ENCODE measurements around the gene NAA30. TPM values are rescaled to one million over a fixed set of nuclear protein-coding genes. Genes with fewer than 3 reads are reported as not detected.

The NAA30 gene
- total and polyA plus RNA-seq, 2 experiments from 2014 or later: 14.3 to 23.9 TPM

DNA sequence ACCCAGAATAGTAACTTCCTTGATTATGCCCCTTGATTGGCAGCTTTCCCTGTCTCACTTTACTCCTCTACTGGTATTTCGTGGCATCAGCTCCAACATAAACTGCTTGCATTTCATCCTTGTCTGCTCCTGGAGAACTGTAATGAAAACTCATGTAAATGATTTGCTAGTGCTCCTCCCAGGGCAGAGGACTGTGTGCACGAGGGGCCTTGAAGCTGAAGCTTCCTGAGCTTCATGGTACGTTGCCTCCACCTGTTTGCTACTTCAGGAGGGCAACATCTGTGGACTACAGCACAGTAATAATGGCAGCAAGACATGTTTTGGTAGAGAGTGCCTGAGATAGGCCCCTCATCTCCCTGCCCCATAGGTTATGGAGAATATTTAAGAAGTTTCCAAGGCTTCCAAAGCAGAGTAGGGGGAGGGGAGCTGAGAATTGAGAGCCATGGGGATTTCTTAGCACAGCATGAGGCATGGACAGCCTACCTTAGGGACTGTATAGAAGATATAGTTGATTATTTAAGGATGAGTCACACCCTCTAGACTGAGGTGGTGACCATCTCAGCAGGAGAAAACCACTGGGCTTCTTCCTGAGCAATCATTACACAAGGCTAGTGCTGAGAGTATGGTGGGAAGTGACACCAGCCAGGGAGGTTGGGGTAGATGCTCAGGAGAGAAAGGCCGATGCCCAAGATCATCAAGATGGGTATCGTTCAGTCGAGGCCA, 73.8 kb downstream of the NAA30 start:
- in situ Hi-C loops (cut with MboI): no loop called here
- Histone ChIP-seq H3K9me3 (ENCODE audit: low read depth) (no peaks in the 10 kb centered on the region), H3K4me2 (ENCODE audit: unreplicated experiment) (no peak overlapping the region), H3K27ac (no peak overlapping the region), H4K20me1 (ENCODE audit: insufficient read depth) (no peaks in the 10 kb centered on the region), H3F3A (ENCODE audit: insufficient read depth) (no peaks in the 10 kb centered on the region), H3K36me3 (ENCODE audit: low read depth) (no peaks in the 10 kb centered on the region), H3K9me2 (ENCODE audit: insufficient read depth) (no peaks in the 10 kb centered on the region), H3K4me3 (no peak overlapping the region), H3K79me2 (ENCODE audit: insufficient read depth) (no peaks in the 10 kb centered on the region), H3K4me1 (ENCODE audit: insufficient read depth) (no peaks in the 10 kb centered on the region), H3K9ac (no peak overlapping the region), H3K27me3 (replicated peaks; ENCODE audit: insufficient read depth) (no peaks in the 10 kb centered on the region), H2AFZ (no peak overlapping the region)
- DNase-seq: no peak
- WGBS, 2 experiments (ENCODE audit: low coverage in 1 of 2, low lambda C conversion rate in 2 of 2, missing lambda C conversion rate in 2 of 2): 38 to 46% methylated on average over 6 of the region's 6 CpGs
- TF ChIP-seq EZH2 (IDR thresholded peaks at IDR 0.05; ENCODE audit: insufficient read depth, poor library complexity, severe bottlenecking) (no peak), EZH2phosphoT487 (IDR thresholded peaks at IDR 0.05; ENCODE audit: insufficient read depth, low read depth) (no peak)

Other genes starting within 250 kb of the NAA30 start
- gene EXOC5, start 121.7 kb upstream of the NAA30 start, total RNA-seq (2014; rRNA removed; shearing (Covaris generic)): 58.6 and 71.5 TPM in 2 replicates
- 74.7 and 79.8 TPM in 2 replicates for gene EXOC5, start 121.7 kb upstream of the NAA30 start, polyA plus RNA-seq (2016; fragmentation: Nextera tagmentation; extraction: Ambion mirVana)
- 25.7 and 35.6 TPM in 2 replicates for gene AP5M1, start 121.6 kb upstream of the NAA30 start, total RNA-seq (2014; rRNA removed; shearing (Covaris generic))
- 37.4 and 41.8 TPM in 2 replicates for gene AP5M1, start 121.6 kb upstream of the NAA30 start, polyA plus RNA-seq (2016; fragmentation: Nextera tagmentation; extraction: Ambion mirVana)
- gene CCDC198, start 103.3 kb downstream of the NAA30 start, total RNA-seq (2014; rRNA removed; shearing (Covaris generic)): not detected in 2 replicates
- not detected in 2 replicates for gene CCDC198, start 103.3 kb downstream of the NAA30 start, polyA plus RNA-seq (2016; fragmentation: Nextera tagmentation; extraction: Ambion mirVana)

All from GM23248 (cell line).